GM19025 (cell line): Measurements from ENCODE around the gene TAOK3.

Source experiments
- ATAC-seq: cut with Tn5 transposase; IDR thresholded peaks from one replicate; pipeline ENCODE4 v1.9.1; 2021; ENCODE audit warnings: mild to moderate bottlenecking, low read depth, moderate library complexity; ENCODE audit not compliant: unreplicated experiment

The TAOK3 gene

DNA sequence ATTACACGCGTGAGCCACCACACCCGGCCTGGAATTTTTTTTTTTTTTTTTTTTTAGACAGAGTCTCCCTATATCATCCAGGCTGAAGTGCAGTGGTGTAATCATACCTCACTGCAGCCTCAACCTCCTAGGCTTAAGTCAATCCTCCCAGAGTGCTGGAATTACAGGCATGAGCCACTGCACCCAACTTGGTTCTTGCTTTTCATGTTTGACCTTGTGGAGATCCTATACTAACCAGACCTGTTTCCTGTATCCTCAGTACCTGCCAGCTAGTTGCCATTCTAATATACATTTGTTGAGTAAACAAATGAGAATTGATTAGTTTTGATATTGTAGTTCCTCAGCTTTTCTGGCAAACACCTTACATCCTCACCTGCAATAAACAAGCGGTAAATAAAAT, 265.7 kb downstream of the TAOK3 start:
- no peak for ATAC-seq

DNA sequence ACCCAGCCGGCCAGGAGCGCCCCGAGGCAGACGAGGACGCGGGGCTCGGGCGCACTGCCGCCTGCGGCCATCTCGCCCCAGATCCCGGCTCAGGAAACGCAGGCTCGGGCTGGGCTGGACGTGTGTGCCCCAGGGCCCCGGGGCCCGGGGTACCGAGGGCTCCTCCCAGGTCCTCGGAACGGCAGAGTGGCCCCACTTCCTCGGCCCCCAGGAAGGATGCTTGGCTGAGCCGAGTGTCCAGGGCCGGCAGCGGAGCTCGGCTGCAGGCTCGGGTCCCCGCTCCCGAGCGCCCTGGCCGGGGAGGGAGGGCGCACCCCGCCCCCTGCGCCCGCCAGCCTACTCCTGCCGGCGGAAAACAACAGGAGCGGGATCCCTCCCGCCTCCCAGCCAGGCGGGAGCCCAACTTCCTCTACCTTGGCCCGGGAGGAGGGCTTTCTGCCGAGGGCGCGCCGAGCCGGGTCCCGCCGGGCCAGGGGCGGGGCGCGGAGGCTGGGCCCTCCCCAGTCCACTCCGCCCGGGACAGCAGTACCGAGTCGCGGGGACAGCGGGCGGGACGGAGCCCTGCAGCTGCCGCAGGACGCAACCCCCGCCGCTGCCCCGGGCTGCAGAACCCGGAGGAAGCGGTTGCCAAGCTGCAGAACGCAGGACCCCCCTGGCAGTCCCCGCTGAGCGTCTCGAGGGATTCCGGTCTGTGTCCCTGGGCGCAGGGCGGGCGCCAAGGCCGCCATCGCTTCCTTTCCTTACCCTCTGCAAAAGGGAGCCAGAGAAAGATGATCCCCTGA, 268.9 kb downstream of the TAOK3 start, which contains the start of gene VSIG10:
Gene VSIG10, minus strand, starts transcription at position 411 of the 782 bp plus-strand sequence. Its CDS starts 340 bp downstream, at position 71.
- ATAC-seq: no peak

DNA sequence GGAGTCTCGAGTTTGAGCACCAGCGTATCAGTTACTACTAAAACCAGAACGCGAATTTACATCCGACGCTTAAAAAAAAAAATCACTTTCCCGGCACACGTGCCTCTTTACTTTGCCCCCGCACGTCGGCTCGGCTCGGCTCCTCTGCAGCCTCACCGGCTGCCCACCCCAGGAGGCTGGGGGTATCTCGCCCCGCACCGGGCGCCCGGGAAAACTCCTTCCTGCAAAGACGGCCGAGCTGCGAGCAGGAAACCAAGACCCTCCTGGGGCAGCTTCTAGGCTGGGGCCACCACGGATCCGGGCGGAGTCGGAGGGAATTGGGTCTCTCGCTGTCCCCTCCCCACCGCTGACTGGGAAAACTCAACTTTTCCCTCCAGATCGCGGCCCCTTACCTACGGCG, 269.5 kb downstream of the TAOK3 start:
- ATAC-seq: no peak

DNA sequence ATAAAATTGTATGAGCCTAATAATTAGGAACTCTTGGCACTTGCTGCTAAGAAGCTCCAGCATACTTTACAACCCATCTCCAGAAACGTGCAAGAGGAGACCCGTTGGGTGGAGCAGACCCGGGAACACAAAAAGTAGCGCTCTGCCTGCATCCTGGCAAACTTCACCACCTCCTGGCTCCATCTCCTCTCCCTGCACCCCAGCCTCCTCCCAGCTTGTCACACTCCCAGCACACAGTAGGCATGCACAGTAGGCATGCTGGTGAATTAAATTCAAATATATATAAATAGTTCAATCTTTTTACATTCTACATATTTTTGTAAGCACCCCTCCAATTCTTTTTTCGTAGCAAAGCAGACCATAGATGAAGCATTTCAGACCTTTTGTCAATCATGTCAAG, 270.1 kb downstream of the TAOK3 start:
- no peak for ATAC-seq

DNA sequence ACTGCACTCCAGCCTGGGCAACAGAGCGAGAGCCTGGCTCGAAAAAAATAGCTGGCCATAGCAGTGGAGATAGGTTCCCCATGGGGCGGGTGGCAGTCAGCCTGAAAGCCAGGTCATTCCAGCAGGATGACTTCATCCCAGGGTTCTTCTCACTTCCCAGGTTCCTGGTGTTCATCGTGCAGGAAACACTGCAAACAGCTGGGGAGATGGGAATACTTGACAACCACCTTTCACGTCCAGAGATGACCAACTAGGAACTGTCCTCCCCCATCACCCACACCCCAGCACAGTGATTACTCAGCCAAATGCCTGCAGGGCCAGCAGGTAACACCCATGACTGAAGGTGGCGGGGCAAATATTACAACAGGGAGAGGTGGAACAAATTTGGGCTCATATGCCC, 270.6 kb downstream of the TAOK3 start:
- no peak for ATAC-seq

DNA sequence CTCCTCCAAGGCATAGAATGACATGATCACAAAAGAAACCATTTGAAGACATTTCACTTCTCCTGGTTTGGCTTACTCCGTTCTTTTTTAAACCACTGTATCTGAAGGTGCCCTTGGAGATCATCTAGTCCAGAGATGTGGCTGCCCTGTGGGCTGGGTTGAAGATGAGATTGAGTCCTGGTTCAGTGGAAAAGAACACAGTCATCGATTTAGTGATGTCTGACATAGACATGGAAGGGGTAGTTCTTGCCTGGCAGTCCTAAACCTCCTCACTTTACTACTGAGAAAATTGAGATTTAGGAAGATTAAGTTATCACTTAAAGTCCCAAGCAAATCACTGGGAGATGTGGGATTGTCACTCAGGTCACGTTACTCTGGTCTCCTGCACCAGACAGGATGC, 271.7 kb downstream of the TAOK3 start:
- no peak for ATAC-seq
